GM18508 (cell line): ENCODE results near the gene DENND6B.

ENCODE experiments used
- ATAC-seq: cut with Tn5 transposase; IDR thresholded peaks from one replicate; pipeline ENCODE4 v1.9.1; 2021; ENCODE audit warnings: moderate number of reproducible peaks; ENCODE audit not compliant: insufficient read depth, unreplicated experiment

Gene DENND6B

GRCh38 chr22:50289942-50290630 is 36.7 kb downstream of the DENND6B start:
- ATAC-seq: no peak

DNA sequence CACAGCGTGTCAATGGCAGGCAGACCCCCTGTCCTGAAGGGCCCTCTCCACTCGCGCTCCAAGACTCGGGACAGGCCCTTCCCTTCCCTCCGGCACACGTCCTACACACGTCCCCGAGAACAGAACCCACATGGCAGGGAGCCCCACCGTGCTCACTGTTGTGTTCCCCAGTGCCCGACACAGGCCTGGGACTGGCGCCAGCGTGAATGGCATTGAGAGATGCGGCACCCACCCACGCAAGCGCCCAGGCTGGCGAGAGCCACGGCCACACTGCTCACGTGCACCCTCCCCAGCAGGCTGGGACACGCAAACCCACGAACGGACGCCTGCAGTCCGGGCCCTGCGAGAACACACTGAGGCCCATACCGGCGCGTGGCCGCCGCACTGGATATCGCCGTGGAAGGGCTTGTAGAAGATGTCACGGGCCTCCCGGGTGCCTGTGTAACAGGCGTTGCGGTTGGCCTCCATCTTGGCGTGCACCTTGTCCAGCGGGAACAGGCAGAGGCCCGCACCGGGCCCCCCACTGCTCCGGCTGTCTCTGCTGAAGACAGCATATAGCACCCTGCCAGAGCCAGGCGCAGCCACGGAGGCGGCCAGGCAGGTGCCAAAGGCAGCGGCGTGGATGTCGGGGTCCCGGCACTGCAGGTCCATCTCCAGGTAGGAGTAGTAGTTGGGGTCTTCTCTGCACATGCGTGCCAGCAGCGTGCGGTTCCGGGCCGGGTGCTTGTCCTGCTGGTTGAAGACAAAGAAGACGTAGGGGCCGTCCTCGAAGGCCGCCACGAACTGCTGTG is 37.5 kb downstream of the DENND6B start:
- ATAC-seq: no peak

DNA sequence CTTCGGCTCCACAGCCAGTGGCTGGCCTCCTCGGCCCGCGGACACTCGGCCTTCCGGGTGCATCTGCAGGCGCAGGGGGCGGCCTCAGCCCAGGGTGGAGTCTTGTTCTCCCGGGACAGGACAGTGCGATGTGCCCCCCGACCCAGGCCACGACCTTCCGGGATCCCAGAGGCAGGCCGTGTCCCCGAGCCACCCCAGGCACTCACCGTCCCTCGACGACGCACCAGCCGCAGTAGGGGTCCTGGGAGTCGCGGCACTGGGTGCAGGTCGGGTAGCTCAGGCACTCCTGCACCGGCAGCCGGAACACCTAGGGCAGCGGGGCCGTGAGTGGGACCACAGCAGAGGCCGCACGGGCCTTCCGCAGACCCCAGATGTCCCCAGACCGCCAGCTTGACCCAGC is 39.1 kb downstream of the DENND6B start:
- no peak for ATAC-seq

DNA sequence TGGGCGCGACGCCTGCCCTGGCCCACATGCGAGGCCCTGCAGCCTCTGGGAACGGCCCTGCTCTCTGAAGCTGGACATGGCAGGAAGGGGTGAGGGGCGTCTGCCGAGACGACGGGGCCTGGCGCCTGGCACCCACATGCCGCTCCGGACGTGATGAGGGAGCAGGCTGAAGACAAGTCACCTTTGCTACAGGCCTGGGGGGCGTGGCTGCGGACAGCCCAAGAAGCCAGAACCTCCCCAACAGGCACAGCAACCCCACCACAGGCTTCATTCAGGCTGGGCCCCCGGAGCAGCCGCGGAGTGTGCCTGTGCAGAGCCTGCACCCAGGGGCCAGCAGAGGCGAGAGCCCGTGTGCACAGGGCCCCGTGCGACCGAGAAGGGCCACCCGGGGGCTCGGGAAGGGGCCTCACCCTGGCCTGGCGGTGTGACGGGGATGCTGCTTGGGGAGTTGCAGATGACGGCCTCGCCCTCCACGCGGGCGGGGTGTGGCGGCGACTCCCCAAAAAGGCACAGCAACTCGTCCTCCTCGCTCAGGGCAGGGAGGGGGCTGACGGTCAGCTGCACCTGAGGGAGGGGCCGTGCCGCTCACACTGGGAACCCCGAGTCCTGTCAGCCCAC is 40.0 kb downstream of the DENND6B start:
- ATAC-seq: no peak

DNA sequence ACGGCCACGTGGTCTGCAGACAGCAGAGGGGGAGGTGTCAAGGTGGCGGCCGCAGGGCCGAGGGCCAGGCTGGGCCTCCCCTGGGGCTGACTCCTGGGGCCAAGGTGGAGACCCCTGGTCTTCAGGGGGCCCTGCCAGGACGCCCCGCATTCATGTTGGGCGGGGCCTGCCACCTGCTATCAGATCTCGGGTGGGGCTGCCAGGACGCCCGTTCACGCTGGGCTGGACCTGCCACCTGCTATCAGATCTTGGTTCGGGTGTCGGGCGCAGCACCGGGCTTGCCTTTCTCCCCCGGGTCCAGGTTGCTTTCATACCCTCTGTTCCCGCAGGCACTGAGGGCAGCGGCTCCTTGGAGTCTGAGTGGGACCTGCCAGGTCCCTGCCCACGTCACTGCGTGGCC is 40.5 kb downstream of the DENND6B start:
- ATAC-seq: no peak

GRCh38 chr22:50285568-50286229 is 41.1 kb downstream of the DENND6B start:
- no peak for ATAC-seq

DNA sequence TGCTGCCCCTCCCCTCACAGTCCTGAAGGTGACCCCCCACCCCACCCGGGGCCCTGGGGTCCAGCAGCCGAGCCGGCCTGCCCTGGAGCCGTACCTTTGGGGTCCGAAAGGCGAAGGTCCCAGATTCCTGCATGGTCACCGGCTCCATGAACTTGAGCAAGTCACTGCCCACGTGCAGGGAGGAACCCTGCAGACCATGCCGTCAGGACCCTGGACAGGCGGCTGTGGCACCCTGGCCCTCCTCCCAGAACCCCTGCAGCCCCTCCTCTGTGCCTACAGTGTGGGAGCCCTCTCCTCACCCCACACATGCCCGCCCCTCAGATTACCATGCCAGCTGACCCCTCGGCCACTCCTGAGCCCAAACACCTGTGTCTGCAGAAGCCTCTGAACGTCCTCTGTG is 42.3 kb downstream of the DENND6B start:
- no peak for ATAC-seq

- no peak for ATAC-seq
These were observed 43.0 kb downstream of the DENND6B start for GRCh38 chr22:50283821-50284220.

DNA sequence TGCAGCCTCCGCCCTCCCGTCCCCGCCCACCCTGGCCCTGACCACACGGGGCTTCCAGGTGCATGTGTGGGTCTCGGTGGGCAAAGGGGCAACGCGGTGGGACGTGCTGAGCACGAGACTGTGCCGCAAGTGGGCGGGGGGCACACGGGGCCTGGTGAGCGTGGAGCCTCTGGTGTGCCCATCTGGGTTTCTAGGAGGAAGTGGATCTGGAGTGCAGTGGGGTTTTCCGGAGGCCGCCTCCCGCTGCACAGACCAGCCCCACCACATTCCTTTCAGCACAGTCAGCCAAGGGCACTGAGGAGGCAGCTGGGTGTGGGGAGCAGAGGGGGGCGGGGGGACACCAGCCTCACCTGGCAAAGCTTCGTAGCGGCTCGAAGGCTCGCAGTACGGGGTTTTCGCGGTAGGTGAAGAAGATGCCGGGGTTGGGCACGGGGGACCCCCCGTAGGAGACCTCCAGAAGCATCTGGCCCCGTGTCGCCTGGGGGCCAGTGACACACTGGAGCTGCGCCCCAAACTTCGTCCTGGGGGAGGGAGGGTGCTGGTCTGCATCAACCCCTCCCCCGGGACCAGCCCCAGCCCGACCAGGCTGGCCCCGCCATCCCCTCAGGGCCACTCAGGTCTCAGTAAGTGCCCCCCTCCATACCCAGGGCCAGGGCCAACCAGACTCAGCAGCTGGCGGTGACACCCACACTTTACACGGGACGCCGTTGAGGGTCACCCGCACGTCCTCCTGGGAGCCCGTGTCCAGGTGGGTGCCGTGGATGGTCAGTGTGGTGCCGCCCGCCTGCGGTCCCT is 44.3 kb downstream of the DENND6B start:
- ATAC-seq: no peak

DNA sequence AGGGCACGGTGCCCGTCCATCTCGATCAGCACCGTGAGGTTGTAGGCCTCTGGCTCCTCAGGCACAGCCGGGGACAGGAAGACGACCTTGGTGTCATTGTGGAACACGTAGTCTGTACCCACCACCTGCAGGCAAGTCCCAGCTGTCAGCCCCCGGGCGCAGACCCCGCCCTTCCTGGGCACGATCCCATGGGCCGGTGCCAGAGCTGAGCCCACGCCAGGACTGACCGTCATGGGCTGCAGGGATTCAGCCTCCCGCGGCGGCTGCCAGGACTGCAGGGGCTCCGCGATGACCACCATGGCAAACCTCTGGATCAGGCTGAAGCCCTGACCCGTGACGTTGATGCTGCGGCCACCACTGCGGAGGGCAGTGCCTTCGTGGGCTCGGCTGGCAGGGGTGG is 44.9 kb downstream of the DENND6B start:
- no peak for ATAC-seq

DNA sequence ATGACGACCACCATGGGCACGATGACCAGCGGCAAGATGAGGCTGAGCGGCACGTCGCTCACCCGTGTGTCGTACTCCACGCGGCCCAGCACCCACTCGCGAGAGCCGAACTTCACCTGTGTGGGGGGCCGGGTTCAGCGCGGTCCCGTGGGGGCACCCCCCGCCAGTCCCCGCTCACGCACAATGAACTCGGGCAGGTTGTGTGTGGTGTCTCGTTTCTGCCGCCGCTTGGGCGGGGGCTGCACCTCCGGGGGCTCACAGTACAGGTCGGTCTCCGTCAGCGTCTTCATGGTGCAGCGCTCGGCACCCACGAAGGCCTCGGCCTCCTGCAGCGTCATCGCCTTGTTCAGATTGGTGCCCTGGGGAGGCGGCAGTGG is 45.4 kb downstream of the DENND6B start:
- no peak for ATAC-seq

DNA sequence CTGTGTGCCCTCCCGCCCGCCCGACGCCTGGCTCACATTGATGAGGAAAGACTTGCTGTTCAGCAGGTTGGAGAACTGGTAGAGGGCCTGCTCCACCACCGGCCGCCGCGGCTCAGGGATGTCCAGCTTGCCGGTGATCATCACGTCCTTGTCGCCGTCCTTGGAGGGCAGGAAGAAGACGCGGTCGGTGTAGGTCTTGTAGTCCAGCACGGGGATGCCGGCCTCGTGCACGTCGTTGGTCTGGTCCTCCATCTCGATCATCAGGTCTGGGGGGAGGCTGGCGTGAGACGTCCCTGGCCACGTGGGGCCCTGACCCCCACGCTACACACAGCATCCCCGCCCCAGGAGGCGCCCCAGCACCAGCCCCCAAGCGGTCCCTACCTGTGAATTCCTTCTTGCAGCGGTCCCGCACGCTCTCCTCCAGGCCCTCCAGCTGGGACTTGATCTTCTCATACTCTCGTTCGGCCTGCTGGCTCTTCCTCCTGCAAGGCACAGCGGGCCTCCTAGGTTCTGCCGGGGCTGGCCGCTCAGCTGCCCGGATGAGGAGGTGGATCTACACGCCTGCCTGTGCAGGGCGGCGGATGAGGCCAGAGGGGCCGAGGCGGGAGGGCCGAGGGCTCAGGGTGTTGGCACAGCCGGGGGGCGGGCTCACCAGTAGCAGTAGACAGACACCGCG is 46.0 kb downstream of the DENND6B start:
- ATAC-seq: no peak

DNA sequence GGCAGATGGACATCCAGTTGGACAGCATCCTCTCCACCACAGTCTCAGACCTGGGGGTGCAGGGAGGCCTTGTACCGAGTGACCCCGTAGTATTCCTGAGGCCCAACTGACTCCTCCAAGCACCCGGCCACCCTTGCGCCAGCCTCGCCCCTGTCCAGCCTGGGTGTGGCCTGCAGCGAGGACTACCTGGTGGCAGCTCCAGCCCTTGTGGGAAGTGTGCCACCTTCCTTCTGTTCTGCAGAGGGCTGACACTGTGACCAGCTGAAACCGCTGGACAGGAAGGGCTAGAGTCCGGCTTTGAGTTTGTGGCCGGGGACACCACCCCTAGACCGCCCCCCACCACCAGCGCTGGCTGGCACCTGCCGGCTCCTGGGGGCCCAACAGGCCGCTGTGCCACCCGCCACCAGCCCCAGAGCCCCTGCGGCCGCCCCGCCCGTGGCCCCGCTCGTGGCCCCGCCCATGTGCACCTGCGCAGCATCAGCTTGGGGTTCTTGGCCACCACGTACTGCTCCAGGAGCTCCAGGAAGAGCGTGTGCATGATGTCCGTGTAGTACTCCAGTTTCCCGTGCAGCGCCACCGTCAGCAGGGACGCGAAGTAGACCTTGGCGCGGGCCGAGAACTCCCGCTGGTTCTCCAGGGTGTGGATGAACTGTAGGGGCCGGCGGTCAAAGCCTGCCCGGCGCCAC is 46.6 kb downstream of the DENND6B start:
- ATAC-seq: no peak

- ATAC-seq: no peak
These were observed 47.7 kb downstream of the DENND6B start for GRCh38 chr22:50278956-50279619.

- ATAC-seq: no peak
These were observed 48.4 kb downstream of the DENND6B start for GRCh38 chr22:50278461-50278860.

GRCh38 chr22:50277761-50278160 is 49.1 kb downstream of the DENND6B start:
- ATAC-seq: no peak

DNA sequence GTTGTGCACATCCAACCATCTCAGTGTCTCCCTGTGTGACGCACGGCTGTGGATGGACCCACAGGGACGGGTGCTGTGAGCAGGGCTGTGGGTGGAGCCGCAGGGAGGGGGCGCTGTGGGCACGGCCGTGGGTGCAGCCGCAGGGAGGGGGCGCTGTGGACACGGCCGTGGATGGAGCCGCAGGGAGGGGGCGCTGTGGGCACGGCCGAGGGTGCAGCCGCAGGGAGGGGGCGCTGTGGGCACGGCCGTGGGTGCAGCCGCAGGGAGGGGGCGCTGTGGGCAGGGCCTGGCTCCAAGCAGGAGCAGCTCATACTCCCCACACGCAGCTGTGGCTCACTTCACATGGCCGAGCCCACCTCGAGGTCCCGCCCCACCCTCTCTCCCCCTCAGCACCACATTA is 50.7 kb downstream of the DENND6B start:
- ATAC-seq: no peak

GRCh38 chr22:50275181-50276055 is 51.4 kb downstream of the DENND6B start:
- ATAC-seq: no peak
